ENCODE results near the gene ZFP28.

GRCh38 chr19:56594446-56594782 is 55.7 kb downstream of the ZFP28 start:
- TF ChIP-seq CTCF (IDR thresholded peaks at IDR 0.05) (no peak), POLR2A (IDR thresholded peaks at IDR 0.05) (no peak)
